CD4-positive, alpha-beta T cell treated with Interleukin-12 subunit alpha and Interleukin-12 subunit beta, for 1 hour (primary cell): ENCODE data around the gene CDK9.
A peak's percentile ranks its signal among the peaks of the same experiment; 100 is the strongest.

Source experiments
- DNase-seq: peaks from one replicate; pipeline ENCODE4 v3.0.0-alpha.2; 2020

CDK9 gene

GRCh38 chr9:127762111-127762676 lies 23.6 kb upstream of the CDK9 start:
- DNase-seq: no peak

- peak; percentile 45 for DNase-seq
These were observed 21.9 kb upstream of the CDK9 start for GRCh38 chr9:127763918-127764384.

- no peak for DNase-seq
These were observed 20.4 kb upstream of the CDK9 start for GRCh38 chr9:127765418-127765817.

GRCh38 chr9:127767410-127767809 lies 18.4 kb upstream of the CDK9 start:
- no peak for DNase-seq

GRCh38 chr9:127767909-127768331 lies 17.9 kb upstream of the CDK9 start:
- DNase-seq: no peak

- DNase-seq: no peak
These were observed 17.1 kb upstream of the CDK9 start for GRCh38 chr9:127768698-127769097.

- no peak for DNase-seq
These were observed 16.7 kb upstream of the CDK9 start for GRCh38 chr9:127769101-127769500.

GRCh38 chr9:127769929-127770582 lies 15.8 kb upstream of the CDK9 start:
- no peak for DNase-seq

- no peak for DNase-seq
These were observed 15.3 kb upstream of the CDK9 start for GRCh38 chr9:127770583-127770904.

- DNase-seq: peak; percentile 97
These were observed 14.8 kb upstream of the CDK9 start for GRCh38 chr9:127770905-127771569.

GRCh38 chr9:127771570-127772189 lies 14.2 kb upstream of the CDK9 start:
- DNase-seq: no peak

- DNase-seq: no peak
These were observed 13.2 kb upstream of the CDK9 start for GRCh38 chr9:127772603-127773002.

GRCh38 chr9:127773272-127773671 lies 12.6 kb upstream of the CDK9 start:
- no peak for DNase-seq

- DNase-seq: no peak
These were observed 11.9 kb upstream of the CDK9 start for GRCh38 chr9:127773981-127774380.

- DNase-seq: peak; percentile 86
These were observed 9.5 kb upstream of the CDK9 start for GRCh38 chr9:127776195-127776923.

GRCh38 chr9:127776924-127777289 lies 8.9 kb upstream of the CDK9 start:
- DNase-seq: no peak

- no peak for DNase-seq
These were observed 8.4 kb upstream of the CDK9 start for GRCh38 chr9:127777368-127777980.

- DNase-seq: peak; percentile 56
These were observed 7.3 kb upstream of the CDK9 start, which contains the start of gene SH2D3C for GRCh38 chr9:127778280-127779135. TSS of gene SH2D3C (minus strand) at chr9:127778666. CDS start at chr9:127778627, 39 bp downstream.

GRCh38 chr9:127779136-127779981 lies 6.5 kb upstream of the CDK9 start:
- DNase-seq: peak; percentile 73

GRCh38 chr9:127780126-127780885 lies 5.5 kb upstream of the CDK9 start:
- DNase-seq: no peak
